HepG2 (cell line): ENCODE results near the gene HES2. TPM values are rescaled to one million over a fixed set of nuclear protein-coding genes. Genes with fewer than 3 reads are reported as not detected.

Experiments
- ATAC-seq: fragments of 200-7000 bp; cut with Tn5 transposase; 3 replicates; pipeline ENCODE4 v1.9.1; 2020; ENCODE audit warnings: mild to moderate bottlenecking, moderate library complexity
- BruUV-seq: library from RNA; stranded (reverse); fragments of 400-500 nt; replicated peaks from 2 replicates; lab custom pipeline; 2021; lab: Mats Ljungman, UMichigan
- CTCF ChIA-PET: fragments of 300-600 bp; formaldehyde crosslinking; extraction: SDS; loops from one replicate; lab custom pipeline; 2021; ENCODE audit warnings: low total read pairs, inconsistent platforms, low intra/inter-chr PET ratio; lab: Yijun Ruan, JAX
- POLR2A ChIA-PET: fragments of 350-600 bp; sonication (Branson Sonifier 250); formaldehyde crosslinking; loops from one replicate; lab custom pipeline; 2020; ENCODE audit warnings: antibody characterized with exemption, inconsistent platforms; lab: Yijun Ruan, JAX
- DNase-seq: peaks from one replicate; pipeline ENCODE4 v3.0.0-alpha.2; 2015; ENCODE audit warnings: low spot score
- FAIRE-seq: peaks from 3 replicates; lab custom pipeline; 2011; peaks lifted over from hg19 to GRCh38; lab: Jason Lieb, UNC
- H2AFZ ChIP-seq: one replicate; pipeline ENCODE4 v1.6.1; 2011; ENCODE audit warnings: low read length, inconsistent platforms
- H3K27ac ChIP-seq: fragments of 300-600 bp; 3 replicates; pipeline ENCODE4 v1.8.0; 2011; ENCODE audit warnings: mixed run types, mild to moderate bottlenecking, mixed read lengths, low read length, inconsistent platforms; ENCODE audit not compliant: insufficient read depth; ENCODE audit errors: extremely low read length
- H3K27me3 ChIP-seq, 2 experiments: fragments of 200-600 bp in 1 of 2; 2 replicates in 1 of 2; 3 replicates in 1 of 2; pipeline versions ENCODE4 v1.6.0 to v1.8.0; 2011; ENCODE audit warnings: low read length in 2 of 2, mild to moderate bottlenecking in 2 of 2, moderate library complexity in 2 of 2, inconsistent platforms in 1 of 2; ENCODE audit not compliant: insufficient read depth in 2 of 2, control insufficient read depth in 1 of 2
- H3K36me3 ChIP-seq, 2 experiments: fragments of 200-600 bp in 1 of 2; replicated peaks in 1 of 2; 2 replicates in 1 of 2; 3 replicates in 1 of 2; pipeline versions ENCODE4 v1.5.1 to v1.8.0; 2011; ENCODE audit warnings: low read length in 2 of 2, inconsistent platforms in 1 of 2; ENCODE audit not compliant: insufficient read depth in 2 of 2, control insufficient read depth in 1 of 2
- H3K4me1 ChIP-seq: 2 replicates; pipeline ENCODE4 v1.5.1; 2012; ENCODE audit warnings: low read length, inconsistent platforms; ENCODE audit not compliant: insufficient read depth
- H3K4me2 ChIP-seq: 2 replicates; pipeline ENCODE4 v1.6.0; 2011; ENCODE audit warnings: low read depth, low read length, inconsistent platforms
- H3K4me3 ChIP-seq, 3 experiments: fragments of 200-600 bp in 1 of 3; sonication (generic), shearing (Covaris generic) in 1 of 3; replicated peaks in 1 of 3; 2 replicates each; pipeline ENCODE4 v1.5.1; 2011 to 2016; ENCODE audit warnings: low read length in 3 of 3, inconsistent platforms in 2 of 3, low read depth in 2 of 3, mild to moderate bottlenecking in 2 of 3, control low read depth in 1 of 3, mixed read lengths in 1 of 3; ENCODE audit not compliant: insufficient read depth in 1 of 3
- H3K79me2 ChIP-seq: one replicate; pipeline ENCODE4 v1.6.1; 2011; ENCODE audit warnings: low read length, inconsistent platforms; ENCODE audit not compliant: insufficient read depth
- H3K9ac ChIP-seq: 2 replicates; pipeline ENCODE4 v1.6.0; 2011; ENCODE audit warnings: mild to moderate bottlenecking, low read depth, low read length, inconsistent platforms; ENCODE audit not compliant: insufficient read depth
- H3K9me3 ChIP-seq: 2 replicates; pipeline ENCODE4 v1.5.1; 2012; ENCODE audit warnings: mild to moderate bottlenecking, low read length
- H4K20me1 ChIP-seq: 2 replicates; pipeline ENCODE4 v1.6.0; 2011; ENCODE audit warnings: inconsistent platforms, mild to moderate bottlenecking, low read length, moderate library complexity; ENCODE audit not compliant: insufficient read depth
- DRAP1 ChIP-seq: IDR thresholded peaks from 2 replicates; pipeline ENCODE4 v1.6.1; 2016; ENCODE audit warnings: missing genetic modification reagents, missing compliant biosample characterization
- HES4 ChIP-seq: sonication (generic); formaldehyde crosslinking; IDR thresholded peaks from 2 replicates; pipeline ENCODE4 v1.9.0; 2021; ENCODE audit warnings: mild to moderate bottlenecking, missing genetic modification reagents, borderline replicate concordance
- ISX ChIP-seq: sonication (generic); formaldehyde crosslinking; conservative IDR thresholded peaks from 2 replicates; pipeline ENCODE4 v1.5.0; 2020; ENCODE audit warnings: missing genetic modification reagents
- KLF12 ChIP-seq: sonication (generic); formaldehyde crosslinking; IDR thresholded peaks from 2 replicates; pipeline ENCODE4 v1.4.0; 2020; ENCODE audit warnings: missing genetic modification reagents, borderline replicate concordance
- NKX3-1 ChIP-seq: sonication (generic); formaldehyde crosslinking; IDR thresholded peaks from 2 replicates; pipeline ENCODE4 v1.5.0; 2020; ENCODE audit warnings: missing genetic modification reagents
- NR1H2 ChIP-seq: sonication (generic); formaldehyde crosslinking; IDR thresholded peaks from 2 replicates; pipeline ENCODE4 v1.8.1; 2022; ENCODE audit warnings: low read depth, missing genetic modification reagents, borderline replicate concordance
- POLR2AphosphoS5 ChIP-seq: IDR thresholded peaks from 2 replicates; pipeline ENCODE4 v1.6.1; 2012; ENCODE audit warnings: low read depth, low read length
- TBX3 ChIP-seq: fragments of 450-650 bp; IDR thresholded peaks from 2 replicates; pipeline ENCODE4 v1.6.1; 2017; ENCODE audit warnings: antibody characterized with exemption, mild to moderate bottlenecking, inconsistent platforms, borderline replicate concordance
- TSC22D2 ChIP-seq: sonication (generic); formaldehyde crosslinking; IDR thresholded peaks from 2 replicates; pipeline ENCODE4 v1.5.1; 2020; ENCODE audit warnings: missing genetic modification reagents, mild to moderate bottlenecking, borderline replicate concordance
- ZBTB3 ChIP-seq: sonication (generic); formaldehyde crosslinking; IDR thresholded peaks from 2 replicates; pipeline ENCODE4 v1.4.0; 2020; ENCODE audit warnings: low read depth, mild to moderate bottlenecking, moderate library complexity, missing genetic modification reagents, borderline replicate concordance
- ZFP41 ChIP-seq: sonication (generic); formaldehyde crosslinking; IDR thresholded peaks from 2 replicates; pipeline ENCODE4 v1.4.0; 2020; ENCODE audit warnings: mild to moderate bottlenecking, missing genetic modification reagents, borderline replicate concordance
- ZFP90 ChIP-seq: sonication (generic); formaldehyde crosslinking; IDR thresholded peaks from 2 replicates; pipeline ENCODE4 v1.8.0; 2022; ENCODE audit warnings: missing genetic modification reagents, mild to moderate bottlenecking, inconsistent platforms, borderline replicate concordance
- ZNF232 ChIP-seq: sonication (generic); formaldehyde crosslinking; IDR thresholded peaks from 2 replicates; pipeline ENCODE4 v1.4.0; 2020; ENCODE audit warnings: missing genetic modification reagents, borderline replicate concordance
- ZNF264 ChIP-seq: sonication (generic); formaldehyde crosslinking; IDR thresholded peaks from 2 replicates; pipeline ENCODE4 v1.4.0; 2020; ENCODE audit warnings: missing genetic modification reagents
- ZNF354B ChIP-seq: sonication (generic); formaldehyde crosslinking; IDR thresholded peaks from 2 replicates; pipeline ENCODE4 v1.8.0; 2022; ENCODE audit warnings: mild to moderate bottlenecking, missing genetic modification reagents
- ZNF431 ChIP-seq: sonication (generic); formaldehyde crosslinking; IDR thresholded peaks from 2 replicates; pipeline ENCODE4 v1.9.0; 2022; ENCODE audit warnings: missing genetic modification reagents, low read depth, mild to moderate bottlenecking, borderline replicate concordance
- ZNF564 ChIP-seq: sonication (generic); formaldehyde crosslinking; IDR thresholded peaks from 2 replicates; pipeline ENCODE4 v1.8.1; 2023; ENCODE audit warnings: mild to moderate bottlenecking, missing genetic modification reagents
- ZNF616 ChIP-seq: sonication (generic); formaldehyde crosslinking; IDR thresholded peaks from 2 replicates; pipeline ENCODE4 v1.5.0; 2020; ENCODE audit warnings: low read depth, mild to moderate bottlenecking, missing genetic modification reagents
- ZNF772 ChIP-seq: sonication (generic); formaldehyde crosslinking; IDR thresholded peaks from 2 replicates; pipeline ENCODE4 v1.5.0; 2020; ENCODE audit warnings: mild to moderate bottlenecking, missing genetic modification reagents
- ZSCAN21 ChIP-seq: sonication (generic); formaldehyde crosslinking; IDR thresholded peaks from 2 replicates; pipeline ENCODE4 v1.8.0; 2022; ENCODE audit warnings: mild to moderate bottlenecking, missing genetic modification reagents, moderate library complexity, borderline replicate concordance
- WGBS: methylation state at CpG from one replicate; pipeline ENCODE4 v1.1.6; 2017; ENCODE audit warnings: low lambda C conversion rate; 5-methylcytosine and 5-hydroxymethylcytosine counted together
- in situ Hi-C: cut with HindIII; loops from 2 replicates; pipeline ENCODE4 v1.10.0; 2017; ENCODE audit warnings: low pct_unique_long_range_greater_than_20kb; ENCODE audit not compliant: extremely low pct_ligation_motif_present
- intact Hi-C: fragments of 100-400 bp; cut with micrococcal nuclease; formaldehyde crosslinking; loops from one replicate; pipeline ENCODE4 v1.10.0; 2022; ENCODE audit not compliant: unreplicated experiment
- polyA plus RNA-seq, 8 experiments: library from polyadenylated mRNA; depleted of rRNA in 3 of 8; stranded (reverse) in 7 of 8; unstranded in 1 of 8; fragments of >200 nt; fragmentation: Illumina TruSeq in 4 of 8; extraction: Trizol in 4 of 8; gene quantifications; 2 replicates each; pipeline versions ENCODE4 v1.2.1 to v1.2.3, GENCODE V29; 2011 to 2016; ENCODE audit warnings: low read depth in 4 of 8, missing spikeins in 1 of 8, mixed read lengths in 1 of 8; ENCODE audit not compliant: insufficient read depth in 1 of 8
- total RNA-seq, 5 experiments: library from RNA; depleted of rRNA; stranded (reverse); fragments of >200 nt; fragmentation: Illumina TruSeq; extraction: Trizol; gene quantifications; 2 replicates each; pipeline ENCODE4 v1.2.3, GENCODE V29; 2016; ENCODE audit warnings: low read depth in 1 of 5
- TF ChIP-seq, protein P1 (sequence below), 2 experiments: sonication (generic) in 1 of 2; formaldehyde crosslinking in 1 of 2; IDR thresholded peaks; 2 replicates each; pipeline versions ENCODE4 v1.4.0 to v1.6.1; 2018 to 2020; ENCODE audit warnings: missing genetic modification reagents in 2 of 2, borderline replicate concordance in 1 of 2, low read depth in 1 of 2, mild to moderate bottlenecking in 1 of 2, missing biosample characterization in 1 of 2

The HES2 gene
- total and polyA plus RNA-seq, 2 of the 13 experiments (the other 11 are each of a cell fraction or from before 2014, with no cell fraction given), result 0.11 to 0.17 TPM

DNA sequence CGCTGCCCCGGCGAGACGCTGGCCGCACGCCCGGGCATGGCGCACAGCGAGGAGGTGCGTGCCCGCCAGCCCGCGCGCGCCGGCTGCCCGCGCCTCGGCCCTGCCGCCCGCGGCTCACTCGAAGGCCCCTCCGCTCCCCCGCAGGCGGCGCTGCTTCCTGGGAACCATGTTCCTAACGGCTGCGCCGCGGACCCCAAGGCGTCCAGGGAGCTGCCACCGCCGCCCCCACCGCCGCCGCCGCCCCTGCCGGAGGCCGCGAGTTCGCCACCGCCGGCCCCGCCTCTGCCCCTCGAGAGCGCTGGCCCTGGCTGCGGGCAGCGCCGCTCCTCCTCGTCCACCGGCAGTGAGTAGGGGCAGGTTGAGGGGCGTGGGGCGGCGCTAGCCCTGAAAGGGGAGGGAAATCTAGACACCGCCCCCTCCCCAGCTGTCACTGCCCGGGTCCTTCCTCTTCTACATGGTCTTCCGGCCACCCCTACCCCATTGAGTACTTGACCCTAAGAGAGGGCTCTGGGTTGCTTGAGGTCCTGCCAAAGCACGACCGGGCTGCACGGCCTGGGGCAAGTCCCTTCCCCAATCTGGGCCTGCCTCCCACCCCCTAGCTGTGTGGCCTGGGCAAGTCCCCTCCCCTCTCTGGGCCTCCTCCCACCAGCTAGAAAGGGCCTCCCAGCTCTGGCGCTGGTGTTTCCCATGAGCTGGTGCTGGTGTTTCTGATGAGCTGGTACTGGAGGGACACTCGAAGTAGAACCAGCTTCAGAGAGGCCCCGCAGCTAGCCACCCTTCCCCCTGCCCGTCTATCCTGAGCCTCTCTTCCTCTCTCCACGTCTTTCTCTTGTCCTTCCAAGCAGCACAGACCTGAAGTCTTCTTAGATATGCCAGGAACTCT is 29.3 kb upstream of the HES2 start:
- Histone ChIP-seq H3K4me2 (peak overlapping the region; percentile 99), H2AFZ (no peak overlapping the region), H3K4me1 (peaks cover 53% of the 10 kb centered on the region), H3K79me2 (peaks cover 27% of the 10 kb centered on the region), H3K36me3 (peaks cover 3 to 5% of the 10 kb centered on the region in 2 experiments; a peak in 3 of 5 replicates), H4K20me1 (0 out of 2 replicates have a peak, but pooled peaks cover 8% of the 10 kb centered on the region), H3K27me3 (no peaks in the 10 kb centered on the region; a peak in 1 of 5 replicates), H3K9ac (peak overlapping the region; percentile 85), H3K27ac (peak overlapping the region; percentile 91), H3K4me3 (peak overlapping the region; percentile 63 to 78 (median 77)), H3K9me3 (no peaks in the 10 kb centered on the region)
- ATAC-seq (peak; percentile 2), DNase-seq (peak; percentile 50), FAIRE-seq (peak; percentile 60)
- CTCF ChIA-PET, result no interaction called here
- intact Hi-C loops, result loop anchor here (10.0 kb wide), 1 partner anchor 654 kb away; no protein-coding TSS in a partner anchor
- in situ Hi-C loops, result no loop called here
- POLR2A ChIA-PET, result interaction anchor here (1.0 to 2.5 kb wide), 11 partner anchors 9 to 336 kb away, joined by 3 to 8 read pairs (median 4); partner anchors contain the start of gene KLHL21
- 4% methylated on average over 8 of the region's 66 CpGs for WGBS
- no TSS peak for BruUV-seq
- TF ChIP-seq HES4 (CRISPR knock-in tag) (0 out of 2 replicates have a peak, but pooled peaks have one; percentile 6), KLF12 (CRISPR knock-in tag) (peak; percentile 50; the same call in 1 of the 2 replicates), POLR2AphosphoS5 (peak; percentile 51), NR1H2 (no peak), ZFP41 (CRISPR knock-in tag) (no peak), ZNF431 (CRISPR knock-in tag) (peak; percentile 51; the same call in 1 of the 2 replicates), ZNF264 (CRISPR knock-in tag) (0 out of 2 replicates have a peak, but pooled peaks have one; percentile 47), ISX (no peak), TBX3 (no peak), ZBTB3 (CRISPR knock-in tag) (no peak), ZNF616 (no peak), ZNF354B (no peak), DRAP1 (peak; percentile 64; the same call in 1 of the 2 replicates), NKX3-1 (CRISPR knock-in tag) (no peak), TSC22D2 (no peak), ZNF564 (CRISPR knock-in tag) (0 out of 2 replicates have a peak, but pooled peaks have one; percentile 13), ZSCAN21 (CRISPR knock-in tag) (no peak), ZNF232 (CRISPR knock-in tag) (0 out of 2 replicates have a peak, but pooled peaks have one; percentile 31), ZNF772 (peak; percentile 70; the same call in 1 of the 2 replicates), ZFP90 (0 out of 2 replicates have a peak, but pooled peaks have one; percentile 25)
- TF ChIP-seq, protein P1, sequence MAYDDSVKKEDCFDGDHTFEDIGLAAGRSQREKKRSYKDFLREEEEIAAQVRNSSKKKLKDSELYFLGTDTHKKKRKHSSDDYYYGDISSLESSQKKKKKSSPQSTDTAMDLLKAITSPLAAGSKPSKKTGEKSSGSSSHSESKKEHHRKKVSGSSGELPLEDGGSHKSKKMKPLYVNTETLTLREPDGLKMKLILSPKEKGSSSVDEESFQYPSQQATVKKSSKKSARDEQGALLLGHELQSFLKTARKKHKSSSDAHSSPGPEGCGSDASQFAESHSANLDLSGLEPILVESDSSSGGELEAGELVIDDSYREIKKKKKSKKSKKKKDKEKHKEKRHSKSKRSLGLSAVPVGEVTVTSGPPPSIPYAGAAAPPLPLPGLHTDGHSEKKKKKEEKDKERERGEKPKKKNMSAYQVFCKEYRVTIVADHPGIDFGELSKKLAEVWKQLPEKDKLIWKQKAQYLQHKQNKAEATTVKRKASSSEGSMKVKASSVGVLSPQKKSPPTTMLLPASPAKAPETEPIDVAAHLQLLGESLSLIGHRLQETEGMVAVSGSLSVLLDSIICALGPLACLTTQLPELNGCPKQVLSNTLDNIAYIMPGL (CRISPR knock-in tag; IDR thresholded peaks at IDR 0.05; ENCODE audit: borderline replicate concordance in 1 of 2, low read depth in 1 of 2), result 0 out of 4 replicates have a peak, but pooled peaks of 1 of the 2 experiments have one; percentile 26
